Activated CD4-positive, alpha-beta T cell treated with anti-CD3 and anti-CD28 coated beads for 1 hour (primary cell): ENCODE data around the gene DAAM1.

Experiments
- DNase-seq: peaks from one replicate; pipeline ENCODE4 v3.0.0-alpha.2; 2020

The DAAM1 gene

DNA sequence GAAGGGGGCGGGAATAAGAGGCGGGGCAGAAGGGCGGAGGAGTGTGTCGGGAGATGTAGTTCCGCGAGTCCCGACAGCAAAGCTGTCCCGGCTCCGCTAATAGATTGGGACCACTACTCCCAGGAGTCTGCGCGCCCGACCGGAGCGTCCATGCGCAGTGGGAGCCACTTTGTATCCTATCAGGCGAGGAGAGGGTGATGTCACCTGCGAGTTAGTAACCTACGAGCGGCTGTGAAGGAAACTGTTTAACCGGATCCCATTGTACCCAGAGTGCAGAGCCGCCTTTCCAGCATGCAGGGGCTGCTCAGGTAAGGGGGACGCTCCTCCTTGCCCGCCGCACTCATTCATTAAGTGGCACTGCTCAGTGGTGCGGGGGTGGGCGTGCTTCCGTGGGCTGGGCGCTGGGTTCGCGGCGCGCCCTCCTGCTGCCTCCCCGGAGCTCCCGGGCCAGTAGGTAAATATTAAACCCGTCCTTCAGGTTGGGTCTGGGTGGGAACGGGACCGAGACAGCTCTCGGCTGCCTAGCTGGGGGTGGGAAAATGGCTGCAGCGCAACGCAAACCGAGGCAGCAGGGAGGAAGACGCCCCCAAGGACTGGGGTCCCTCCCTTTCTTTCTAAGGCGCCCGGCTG, at the start of gene DAAM1:
Gene DAAM1 (plus strand): TSS at position 207 of the 630 bp plus-strand sequence. CDS start 74,811 bp downstream, outside the sequence.
- DNase-seq = peak; percentile 94

DNA sequence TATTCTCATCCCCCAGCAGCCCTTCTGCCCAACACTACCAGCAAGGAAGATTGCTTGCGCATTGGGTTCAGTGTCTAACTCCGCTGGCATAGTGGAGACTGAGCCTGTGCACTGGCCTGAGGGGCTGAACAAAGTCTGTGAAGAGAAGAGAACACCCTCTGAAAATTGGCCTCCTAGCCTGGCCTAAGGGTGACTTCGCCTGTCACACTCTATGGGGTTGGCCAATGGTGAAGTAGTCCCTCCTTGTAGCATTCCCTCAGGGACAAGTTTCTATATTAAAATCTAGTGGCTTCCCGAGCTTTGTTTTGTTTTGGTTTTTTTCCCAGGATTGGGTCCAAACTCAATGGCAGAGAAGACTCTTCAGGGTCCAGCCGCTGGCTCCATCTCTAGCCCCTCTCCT, 49.1 kb upstream of the DAAM1 start:
- DNase-seq = no peak

DNA sequence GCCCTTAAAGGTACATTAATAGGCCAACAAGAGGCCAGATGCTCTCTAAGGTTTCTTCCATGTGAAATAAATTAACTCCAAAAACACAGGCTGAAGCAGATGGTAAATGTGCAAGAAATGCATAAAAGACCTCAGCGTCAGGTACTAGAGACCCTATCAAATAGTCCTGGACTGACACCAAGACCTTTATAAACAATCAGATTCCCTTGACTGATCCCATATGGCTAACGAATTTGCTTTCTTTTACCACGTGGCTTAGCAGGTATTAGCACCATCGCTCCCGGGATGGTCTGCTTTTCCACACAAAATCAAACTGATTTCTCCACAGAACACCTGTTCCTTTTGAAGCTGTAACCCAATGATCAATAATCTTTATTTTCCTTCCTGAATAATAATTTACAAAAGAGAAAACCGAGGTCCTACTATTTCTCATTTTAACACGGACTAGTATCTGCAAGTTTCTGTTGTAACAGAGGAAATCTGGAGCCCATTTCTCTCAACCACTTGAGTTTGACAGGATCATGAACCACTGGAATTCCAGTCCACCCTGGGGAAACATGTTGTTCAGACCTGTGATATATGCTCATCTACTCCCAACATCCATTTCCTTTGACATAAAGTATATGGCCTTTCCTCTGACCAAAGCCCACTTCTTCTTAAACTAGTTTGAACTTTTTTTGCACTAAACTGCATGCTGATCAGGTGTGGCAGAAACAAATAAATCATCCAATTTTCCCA, 48.2 kb upstream of the DAAM1 start:
- DNase-seq = no peak

DNA sequence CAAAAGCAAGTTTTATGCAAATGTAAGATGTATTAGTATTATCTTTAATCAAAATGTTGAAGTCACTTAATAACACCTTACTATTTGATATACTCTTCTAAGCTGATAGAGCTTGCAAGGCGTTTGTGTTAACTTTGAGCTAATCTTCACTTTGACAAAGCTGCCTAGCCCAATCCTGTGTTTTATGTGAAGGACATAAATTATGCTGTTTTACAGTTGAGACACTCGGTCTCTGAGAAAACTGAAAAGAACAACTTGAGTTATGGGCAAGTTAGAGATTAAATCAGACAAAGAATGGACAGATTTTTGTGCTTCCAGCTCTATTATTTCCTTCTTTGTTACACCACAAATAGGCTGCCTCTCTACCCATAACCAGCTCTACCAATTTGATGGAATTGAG, 42.0 kb upstream of the DAAM1 start:
- no peak for DNase-seq

DNA sequence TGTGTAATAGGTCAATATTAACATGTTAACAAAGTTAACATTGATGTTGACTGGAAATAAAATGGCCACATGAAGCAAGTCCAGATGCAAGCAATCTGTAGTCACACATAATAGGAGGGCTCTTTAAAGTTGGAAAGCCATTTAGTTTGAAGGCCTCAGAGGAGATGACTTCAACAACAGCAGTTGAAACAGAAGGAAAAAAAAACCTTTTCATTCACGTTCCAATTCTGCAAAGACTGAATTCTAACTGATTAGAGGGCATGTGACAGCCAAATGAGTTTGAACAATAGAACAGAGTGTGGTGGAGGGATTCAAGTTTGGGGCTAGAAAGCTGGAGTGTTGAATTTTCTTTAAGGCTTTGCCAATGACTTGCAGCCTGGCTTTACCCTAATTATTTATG, 41.5 kb upstream of the DAAM1 start:
- DNase-seq = no peak

DNA sequence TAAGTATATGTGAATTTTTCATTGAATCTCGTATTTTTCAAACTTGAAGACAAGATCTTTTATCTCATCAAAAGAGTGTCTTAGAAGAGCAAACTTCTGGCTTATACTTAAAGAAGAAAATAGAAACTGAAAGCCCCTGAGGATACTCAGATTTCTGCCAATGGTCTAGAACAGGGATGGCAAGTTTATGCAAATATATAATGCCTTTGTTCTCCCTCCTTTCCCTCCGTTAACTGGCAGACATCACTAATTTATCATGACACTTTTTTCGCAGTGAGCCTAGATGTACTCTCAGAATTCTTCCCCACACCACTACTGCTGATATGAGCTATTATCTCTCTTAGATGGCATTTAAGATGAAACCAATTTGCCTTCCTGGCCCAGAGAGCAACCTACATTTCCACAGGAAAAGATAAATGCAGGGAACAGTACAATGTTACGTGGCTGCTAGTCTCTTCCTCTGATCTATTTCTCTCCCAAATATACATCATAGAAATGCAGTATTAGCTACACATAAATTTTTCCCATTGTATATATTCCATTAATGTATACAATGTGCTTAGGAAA, 40.0 kb upstream of the DAAM1 start:
- DNase-seq = no peak

DNA sequence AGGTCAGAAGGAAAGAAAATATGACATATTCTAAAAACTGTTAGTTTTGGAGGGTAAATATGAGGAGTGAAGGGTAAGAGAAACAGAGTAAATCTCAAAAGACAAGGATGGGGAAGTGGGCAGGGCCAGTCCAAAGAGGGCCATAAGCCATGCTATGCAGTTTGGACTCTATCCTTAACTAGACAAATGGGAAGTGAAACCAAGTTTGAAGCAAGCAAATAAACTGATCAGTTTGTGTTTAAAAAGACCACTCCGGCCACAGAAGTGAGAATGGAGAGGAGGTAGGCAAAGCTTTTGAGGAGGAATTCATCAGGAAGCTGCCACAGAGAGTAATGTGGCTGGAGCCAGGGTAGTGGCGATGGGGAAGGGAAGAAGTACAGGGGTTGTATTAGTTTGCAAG, 37.5 kb upstream of the DAAM1 start:
- DNase-seq = no peak

DNA sequence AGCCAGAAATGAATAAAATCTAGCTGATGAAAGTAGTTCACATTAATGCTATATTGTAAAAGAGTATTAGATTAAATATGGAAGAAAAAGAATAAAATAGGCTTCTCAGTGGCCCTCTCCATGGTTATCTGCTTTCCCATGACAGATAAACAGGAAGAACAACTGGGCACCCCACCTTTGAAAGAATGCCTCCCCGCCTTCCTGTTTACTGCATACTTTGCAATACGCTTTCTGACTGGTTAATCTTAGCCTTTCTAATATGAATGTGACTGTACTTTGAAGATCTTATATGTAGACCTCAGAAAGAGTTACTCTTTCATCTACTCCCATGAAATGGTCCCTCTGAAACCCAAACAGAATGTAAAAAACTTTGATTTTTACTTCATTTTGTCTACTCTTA, 34.1 kb upstream of the DAAM1 start:
- no peak for DNase-seq

DNA sequence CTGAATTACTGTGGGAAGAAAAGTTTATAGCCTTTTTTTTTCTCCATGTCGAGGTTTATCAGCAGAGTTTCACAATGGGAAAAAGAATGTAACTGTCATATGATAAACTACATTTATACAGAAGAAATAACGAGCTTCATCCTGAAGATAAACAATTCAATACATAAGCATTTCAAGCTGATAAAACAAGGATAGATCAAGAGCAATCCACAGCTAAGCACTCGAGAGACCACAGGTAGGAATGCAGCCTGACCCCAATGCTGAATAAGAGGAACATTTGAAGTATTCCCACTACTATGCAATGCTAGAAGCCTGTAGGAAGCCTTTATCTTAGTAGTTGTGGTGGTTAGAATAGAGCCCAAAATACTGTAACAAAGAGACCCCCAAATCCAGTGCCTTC, 32.6 kb upstream of the DAAM1 start:
- no peak for DNase-seq

DNA sequence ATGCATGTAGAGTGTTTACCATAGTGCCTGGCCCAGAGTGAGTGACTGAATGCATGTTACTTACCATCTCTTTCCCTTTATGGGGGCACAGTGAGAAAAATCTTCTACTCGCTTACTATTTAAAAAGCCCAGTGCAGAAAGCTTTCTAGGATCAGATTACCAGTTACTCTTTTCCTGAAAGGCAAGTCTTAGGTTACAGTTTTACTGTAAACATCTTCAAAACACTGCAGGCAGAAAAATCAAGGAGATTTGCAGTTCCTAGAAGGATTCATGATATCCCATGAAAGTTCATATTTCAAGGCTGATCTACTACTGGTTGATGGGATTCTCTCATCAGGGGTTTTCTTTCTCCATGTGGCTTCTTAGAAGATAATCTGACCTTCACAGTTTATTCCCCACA, 29.3 kb upstream of the DAAM1 start:
- DNase-seq = no peak

DNA sequence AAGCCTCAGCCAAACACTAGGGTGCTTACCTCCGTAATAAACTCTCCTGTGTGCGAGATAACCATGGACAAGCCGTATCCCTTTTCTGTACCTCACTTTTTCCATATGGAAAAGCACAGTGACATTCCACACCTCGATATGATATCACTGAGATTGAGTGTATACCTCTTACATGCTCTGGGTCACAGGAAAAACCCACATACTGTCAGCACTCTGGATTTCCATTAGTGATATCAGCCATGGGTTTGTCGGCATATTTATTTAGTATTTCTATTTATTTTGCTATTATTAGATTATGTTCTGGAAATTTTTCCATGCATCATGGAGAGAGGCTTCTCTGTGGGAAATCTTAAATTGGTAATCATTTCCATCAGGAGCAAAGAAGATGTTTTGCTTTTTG, 28.0 kb upstream of the DAAM1 start:
- DNase-seq = no peak

DNA sequence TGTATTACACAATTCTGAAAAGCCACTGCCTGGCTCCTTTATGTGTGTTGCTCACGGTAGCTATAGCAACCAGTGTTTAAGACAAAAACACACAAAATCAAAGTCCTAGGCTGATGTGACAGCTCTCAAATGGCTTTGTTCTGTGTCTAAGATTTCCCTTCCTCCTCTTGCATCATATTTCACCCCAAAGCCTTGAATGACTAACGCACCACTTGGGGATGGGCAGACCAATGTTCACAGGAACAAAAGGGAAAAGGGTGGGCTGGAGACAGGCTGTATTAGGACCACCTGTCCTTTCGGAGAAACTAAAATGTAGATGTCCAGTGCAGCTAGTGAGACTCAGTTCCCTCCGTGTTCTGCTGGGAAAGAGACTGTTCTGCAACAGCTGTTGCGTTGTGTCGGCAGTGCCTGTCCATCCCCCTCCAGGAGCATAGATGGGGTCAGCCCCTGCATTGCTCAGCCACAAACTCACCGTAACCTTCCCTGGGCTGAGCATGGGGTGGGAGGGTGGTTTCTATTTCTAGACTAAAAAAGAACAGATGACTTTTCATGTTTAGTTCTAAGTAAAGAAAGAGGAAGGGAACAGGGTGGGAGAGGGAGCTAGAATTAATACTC, 26.8 kb upstream of the DAAM1 start:
- DNase-seq = no peak

DNA sequence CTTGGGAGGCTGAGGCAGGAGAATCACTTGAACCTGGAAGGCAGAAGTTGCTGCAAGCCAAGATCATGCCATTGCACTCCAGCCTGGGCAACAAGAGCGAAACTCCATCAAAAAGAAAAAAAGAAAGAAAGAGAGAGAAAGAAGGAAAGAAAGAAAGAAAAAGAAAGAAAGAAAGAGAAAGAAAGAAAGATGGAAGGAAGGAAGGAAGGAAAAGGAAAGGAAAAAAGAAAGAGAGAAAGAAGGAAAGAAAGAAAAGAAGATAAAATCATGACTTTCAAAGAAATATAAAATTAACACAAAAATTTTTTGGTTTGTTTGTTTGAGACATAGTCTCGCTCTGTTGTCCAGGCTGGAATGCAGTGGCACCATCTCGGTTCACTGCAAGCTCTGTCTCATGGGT, 22.2 kb upstream of the DAAM1 start:
- no peak for DNase-seq

DNA sequence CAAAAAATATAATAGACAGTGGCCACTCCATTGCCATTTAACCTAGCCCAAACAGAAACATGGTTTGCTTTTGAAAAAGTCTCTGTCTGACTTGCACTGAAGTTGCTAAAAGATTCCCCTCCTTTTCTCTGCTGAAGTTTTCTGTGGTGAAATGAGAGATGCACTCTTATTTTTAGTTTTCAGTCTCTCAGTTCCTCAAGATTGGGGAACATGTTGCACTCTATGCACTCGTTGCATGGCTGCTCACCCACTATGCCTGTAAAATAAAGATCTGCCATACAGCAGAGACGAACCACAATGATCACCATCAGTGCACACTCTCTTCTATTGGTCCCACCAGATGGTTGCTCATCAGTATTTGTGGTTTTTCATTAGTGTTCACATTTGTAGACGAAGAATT, 13.1 kb upstream of the DAAM1 start:
- DNase-seq = no peak

DNA sequence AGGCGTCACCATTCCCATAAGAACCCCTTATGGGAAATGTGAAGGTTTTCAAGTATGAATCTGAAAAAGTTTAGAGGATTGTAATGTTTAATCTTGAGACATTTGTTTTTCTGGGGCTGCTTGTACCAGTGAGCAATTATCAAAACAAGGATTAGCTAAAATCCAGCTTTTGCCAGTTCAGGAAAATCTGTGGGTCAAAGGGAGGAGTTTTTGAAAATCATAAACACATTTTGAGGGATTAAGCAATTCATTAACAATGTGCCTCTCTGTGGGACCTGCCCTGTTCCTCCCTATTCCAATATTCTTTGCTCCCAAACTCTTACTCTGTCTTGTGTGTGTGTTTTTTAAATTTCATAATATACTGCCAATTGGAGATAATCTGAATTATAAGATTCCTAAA, 11.7 kb upstream of the DAAM1 start:
- no peak for DNase-seq

DNA sequence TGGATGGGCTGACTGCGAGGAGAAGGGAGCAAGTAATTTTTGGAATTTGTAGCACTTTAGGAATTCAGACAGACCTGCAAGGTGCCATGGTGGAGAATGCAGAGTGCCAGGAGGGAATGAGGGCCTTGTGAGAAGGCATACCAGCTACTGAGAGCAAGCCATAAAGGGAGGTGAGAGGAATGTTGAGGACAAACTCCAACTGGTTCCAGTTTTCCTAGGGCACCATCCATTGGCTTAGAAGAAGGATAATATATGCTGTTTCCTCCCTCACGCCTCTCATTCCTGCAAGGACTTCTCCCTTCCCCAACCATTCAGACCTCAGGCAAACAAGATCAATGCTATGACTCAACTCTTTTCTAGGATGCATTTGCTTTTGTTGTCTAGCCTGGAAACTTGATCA, 11.2 kb upstream of the DAAM1 start:
- no peak for DNase-seq

DNA sequence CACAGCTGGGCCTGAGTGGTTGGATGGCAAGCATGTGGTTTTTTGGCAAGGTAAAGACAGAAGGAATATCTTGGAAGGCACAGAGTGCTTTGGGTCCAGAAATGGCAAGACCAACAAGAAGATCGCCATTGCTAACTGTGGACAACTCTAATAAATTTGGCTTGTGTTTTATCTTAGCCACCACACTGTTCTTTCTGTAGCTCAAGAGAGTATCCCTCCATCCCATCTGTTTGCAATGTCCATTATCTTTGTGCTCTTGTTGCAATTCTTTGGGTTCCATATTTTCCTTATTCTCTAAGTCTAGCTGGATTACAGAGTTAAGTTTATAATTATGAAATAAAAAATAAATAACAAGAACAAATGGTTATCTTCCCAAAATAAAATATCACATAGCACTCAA, 6.7 kb upstream of the DAAM1 start:
- no peak for DNase-seq

DNA sequence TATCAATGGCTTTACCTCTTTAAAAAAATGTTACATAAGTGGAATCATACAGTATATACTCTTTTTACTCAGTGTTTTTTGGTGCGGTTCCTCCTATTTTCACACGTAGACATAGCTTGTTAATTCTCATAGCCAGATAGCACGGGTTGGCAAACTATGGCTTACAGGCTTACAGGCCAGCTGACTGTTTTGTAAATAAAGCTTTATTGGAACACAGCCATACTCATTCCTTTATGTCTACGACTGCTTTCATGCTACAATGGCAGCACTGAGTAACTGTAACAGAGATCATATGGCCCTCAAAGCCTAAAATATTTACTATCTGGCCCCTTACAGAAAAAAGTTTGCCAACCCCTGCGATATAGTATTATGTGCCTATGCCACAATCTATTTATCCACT, 5.8 kb upstream of the DAAM1 start:
- no peak for DNase-seq

DNA sequence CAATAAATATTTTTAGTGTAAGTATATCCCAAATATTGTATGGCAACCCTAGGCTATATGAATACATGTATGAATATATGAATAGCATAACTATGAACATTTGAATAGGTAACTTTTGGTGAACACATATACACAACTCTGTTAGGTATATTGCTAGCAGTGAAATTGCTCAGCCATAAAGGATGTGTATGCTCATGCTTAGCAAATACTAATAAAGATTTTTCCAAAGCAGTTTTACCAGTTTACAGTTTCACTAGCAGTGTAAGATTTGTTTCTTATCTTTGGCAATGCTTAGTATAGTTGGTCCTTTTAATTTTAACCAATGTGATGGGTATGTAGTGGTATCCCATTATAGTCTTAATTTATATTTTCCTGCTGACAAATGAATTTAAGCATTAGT, 5.3 kb upstream of the DAAM1 start:
- no peak for DNase-seq

DNA sequence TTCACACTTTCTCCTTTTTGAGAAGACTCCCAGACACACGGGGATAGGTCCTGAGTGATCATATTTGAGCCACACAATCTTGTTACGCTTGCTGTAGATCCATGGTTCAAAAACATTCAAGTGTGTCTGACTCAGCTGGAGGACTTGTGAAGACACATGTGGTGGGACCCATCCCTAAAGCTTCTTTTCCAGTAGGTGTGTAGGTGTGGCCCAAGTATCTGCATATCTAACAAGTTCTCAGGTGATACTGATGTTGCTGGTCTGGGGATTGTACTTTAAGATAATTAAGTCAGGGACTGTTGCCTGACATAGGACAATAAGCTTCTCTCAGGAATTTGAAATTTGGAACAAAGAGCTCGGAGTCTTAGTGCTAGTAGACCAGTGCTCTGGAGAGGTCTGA, 4.1 kb upstream of the DAAM1 start:
- no peak for DNase-seq

DNA sequence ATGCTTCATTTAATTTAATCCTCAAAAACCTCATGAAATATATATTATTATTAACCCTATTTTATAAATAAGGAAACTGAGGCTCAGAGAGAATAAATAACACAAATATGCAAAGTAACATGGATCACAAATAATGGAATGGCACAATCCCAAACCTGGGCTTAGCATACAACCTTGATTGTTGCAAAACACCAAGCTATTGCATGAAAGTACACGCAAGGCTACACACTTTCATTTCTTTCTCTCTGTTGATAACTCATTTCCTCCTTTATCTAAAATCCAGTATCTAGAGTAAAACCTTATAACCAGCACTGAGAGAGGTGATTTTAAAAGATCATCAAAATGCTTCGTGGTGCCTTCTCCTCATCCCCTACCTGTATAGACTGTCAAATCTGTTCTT, 2.8 kb upstream of the DAAM1 start:
- DNase-seq = no peak

DNA sequence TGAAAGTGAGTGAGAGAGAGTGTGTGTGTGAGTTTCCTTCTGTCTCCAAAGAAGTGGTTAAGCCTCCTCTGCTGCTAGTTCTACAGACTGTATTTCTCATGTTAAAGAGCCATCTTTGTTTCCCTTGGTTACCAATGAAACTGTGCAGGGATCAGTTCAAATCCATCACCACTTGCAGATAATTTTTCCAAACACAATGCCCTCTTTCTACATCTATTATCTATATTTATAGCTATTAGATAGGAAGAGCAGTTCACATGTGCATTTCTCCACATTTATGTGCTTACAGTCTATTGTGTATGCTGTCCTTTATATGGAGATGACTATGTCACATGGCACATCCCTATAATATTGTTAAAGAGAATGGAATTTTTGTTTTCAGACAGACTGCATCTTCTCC, 2.2 kb upstream of the DAAM1 start:
- no peak for DNase-seq

DNA sequence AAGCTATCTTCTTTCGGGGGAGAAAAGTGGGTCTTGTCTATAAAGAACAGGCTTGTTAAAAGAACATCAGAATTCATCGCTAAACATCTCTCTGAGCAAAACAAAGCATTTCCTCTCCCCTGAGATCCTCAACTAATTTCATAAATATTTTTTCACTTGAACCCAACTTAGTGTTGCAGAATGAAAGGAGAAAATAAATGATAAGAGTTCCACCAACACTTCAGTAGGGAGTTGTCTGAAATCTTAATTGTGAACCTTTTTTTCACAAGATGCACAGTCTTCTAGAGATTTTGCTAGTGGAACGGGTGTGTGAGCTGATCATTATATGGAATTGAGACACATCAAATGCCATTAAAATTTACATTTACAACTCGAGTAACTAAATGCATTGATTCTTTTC, 1.3 kb upstream of the DAAM1 start:
- DNase-seq = no peak

DNA sequence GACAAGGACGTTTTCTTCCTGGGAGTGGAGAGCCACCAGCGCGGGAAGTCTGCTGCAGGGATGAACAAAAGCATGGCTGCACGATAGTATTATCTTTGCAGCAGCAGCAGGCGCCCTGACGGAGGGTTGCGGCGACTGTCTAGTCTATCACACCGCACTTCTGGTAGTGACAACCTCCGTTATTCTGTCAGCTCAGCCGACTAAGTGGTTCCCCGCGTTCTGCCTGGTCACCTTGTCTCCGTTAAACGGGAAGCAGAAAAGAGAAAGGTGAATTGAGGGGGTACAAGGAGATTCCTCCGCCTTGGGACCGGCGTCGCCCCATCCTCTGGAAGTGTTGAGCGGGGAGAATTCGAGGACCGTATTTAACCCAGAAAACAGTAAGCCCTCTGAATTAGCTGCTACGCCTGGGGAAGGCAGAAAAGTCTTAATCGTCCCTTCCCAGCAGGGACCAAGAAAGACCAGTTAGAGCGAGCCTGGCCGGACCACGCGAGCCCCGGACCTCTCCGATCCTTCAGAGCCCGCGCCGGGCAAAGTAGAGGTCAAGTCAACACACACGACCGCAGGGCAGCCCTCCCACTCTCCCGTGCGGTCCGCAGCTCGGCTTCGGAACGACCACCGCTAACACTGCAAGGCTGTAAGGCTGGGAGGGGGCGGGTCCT, 536 bp upstream of the DAAM1 start:
- DNase-seq = peak; percentile 22
